DOHH2 (cell line): ENCODE measurements around the gene FGGY.
"Not testable (repeated sequence)": the region's sequence is repeated elsewhere in the genome, so short reads cannot be mapped to it uniquely, and the experiment has no call there.

Experiments used
- H3F3A ChIP-seq: fragments of 200-600 bp; sonication (generic), shearing (Covaris generic); 2 replicates; pipeline ENCODE4 v1.6.0; 2016; ENCODE audit warnings: antibody characterized with exemption, mild to moderate bottlenecking; ENCODE audit not compliant: control insufficient read depth, insufficient read depth
- H3K27ac ChIP-seq: fragments of 200-600 bp; sonication (generic); 2 replicates; pipeline ENCODE4 v1.5.1; 2014; ENCODE audit warnings: low read depth, mild to moderate bottlenecking, low read length, moderate library complexity
- H3K27me3 ChIP-seq: fragments of 200-600 bp; sonication (generic); 2 replicates; pipeline ENCODE4 v1.6.1; 2014; ENCODE audit warnings: mild to moderate bottlenecking, low read length, mixed read lengths; ENCODE audit not compliant: control insufficient read depth
- H3K36me3 ChIP-seq: fragments of 200-600 bp; sonication (generic); 2 replicates; pipeline ENCODE4 v1.6.1; 2014; ENCODE audit warnings: mild to moderate bottlenecking, low read length, moderate library complexity, mixed read lengths; ENCODE audit not compliant: control insufficient read depth
- H3K4me1 ChIP-seq: fragments of 200-600 bp; sonication (generic); 2 replicates; pipeline ENCODE4 v1.6.1; 2014; ENCODE audit warnings: mild to moderate bottlenecking, low read length, mixed read lengths; ENCODE audit not compliant: control insufficient read depth
- H3K4me2 ChIP-seq: fragments of 200-600 bp; sonication (generic); 2 replicates; pipeline ENCODE4 v1.6.0; 2014; ENCODE audit warnings: mild to moderate bottlenecking, low read length, moderate library complexity
- H3K4me3 ChIP-seq: fragments of 200-600 bp; sonication (generic); 2 replicates; pipeline ENCODE4 v1.5.1; 2014; ENCODE audit warnings: mild to moderate bottlenecking, low read length, mixed read lengths
- H3K79me2 ChIP-seq: fragments of 200-600 bp; sonication (generic); 2 replicates; pipeline ENCODE4 v1.6.1; 2014; ENCODE audit warnings: mild to moderate bottlenecking, low read length, mixed read lengths; ENCODE audit not compliant: control insufficient read depth
- H3K9me2 ChIP-seq: fragments of 200-600 bp; sonication (generic); replicated peaks from 2 replicates; pipeline ENCODE4 v1.6.1; 2014; ENCODE audit warnings: mild to moderate bottlenecking, low read length, mixed read lengths; ENCODE audit not compliant: control insufficient read depth
- H3K9me3 ChIP-seq: fragments of 200-600 bp; sonication (generic); 2 replicates; pipeline ENCODE4 v1.6.1; 2014; ENCODE audit warnings: antibody characterized with exemption, low read length, mixed read lengths; ENCODE audit not compliant: control insufficient read depth, insufficient read depth
- H4K20me1 ChIP-seq: fragments of 200-600 bp; sonication (generic); 2 replicates; pipeline ENCODE4 v1.6.0; 2014; ENCODE audit warnings: low read depth, mild to moderate bottlenecking, antibody characterized with exemption, low read length, moderate library complexity; ENCODE audit not compliant: control insufficient read depth, insufficient read depth
- EZH2phosphoT487 ChIP-seq: fragments of 200-600 bp; sonication (generic); IDR thresholded peaks from 2 replicates; pipeline ENCODE4 v1.6.1; 2017; ENCODE audit warnings: borderline replicate concordance, mild to moderate bottlenecking, antibody characterized with exemption, low read length, moderate library complexity, mixed read lengths
- TF ChIP-seq, protein P1 (sequence below): fragments of 200-600 bp; sonication (generic); IDR thresholded peaks from one replicate; pipeline ENCODE4 v1.5.1; 2014; ENCODE audit warnings: antibody characterized with exemption, mild to moderate bottlenecking, low read depth, low read length; ENCODE audit not compliant: poor library complexity, severe bottlenecking

Gene FGGY

DNA sequence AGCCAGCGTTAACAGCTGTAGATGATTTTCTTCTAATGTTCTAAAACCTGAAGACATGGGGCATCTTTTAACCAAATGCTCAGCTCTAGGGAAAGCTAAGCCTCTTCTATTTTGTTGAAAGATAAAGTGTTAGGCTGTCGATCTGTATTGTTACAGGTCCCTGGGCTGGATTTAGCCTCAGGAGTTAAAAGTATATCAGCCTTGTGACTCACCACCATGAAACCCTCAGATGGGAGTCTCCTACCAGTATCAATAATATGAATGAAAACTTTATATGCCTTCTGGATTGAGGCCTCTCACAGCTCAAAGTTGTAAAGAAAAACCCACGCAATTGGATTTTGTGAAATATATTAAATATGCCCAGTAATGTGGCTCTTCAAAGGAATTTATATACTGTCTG, 231.6 kb downstream of the FGGY start:
- no peak overlapping the region for H3K4me2 ChIP-seq
- H3K4me1 ChIP-seq: no peaks in the 10 kb centered on the region
- H3K27me3 ChIP-seq: no peaks in the 10 kb centered on the region
- H3K9me3 ChIP-seq: no peaks in the 10 kb centered on the region
- H4K20me1 ChIP-seq: no peaks in the 10 kb centered on the region
- no peaks in the 10 kb centered on the region for H3K36me3 ChIP-seq
- no peak overlapping the region for H3K4me3 ChIP-seq
- TF ChIP-seq EZH2phosphoT487: no peak
- TF ChIP-seq, protein P1, sequence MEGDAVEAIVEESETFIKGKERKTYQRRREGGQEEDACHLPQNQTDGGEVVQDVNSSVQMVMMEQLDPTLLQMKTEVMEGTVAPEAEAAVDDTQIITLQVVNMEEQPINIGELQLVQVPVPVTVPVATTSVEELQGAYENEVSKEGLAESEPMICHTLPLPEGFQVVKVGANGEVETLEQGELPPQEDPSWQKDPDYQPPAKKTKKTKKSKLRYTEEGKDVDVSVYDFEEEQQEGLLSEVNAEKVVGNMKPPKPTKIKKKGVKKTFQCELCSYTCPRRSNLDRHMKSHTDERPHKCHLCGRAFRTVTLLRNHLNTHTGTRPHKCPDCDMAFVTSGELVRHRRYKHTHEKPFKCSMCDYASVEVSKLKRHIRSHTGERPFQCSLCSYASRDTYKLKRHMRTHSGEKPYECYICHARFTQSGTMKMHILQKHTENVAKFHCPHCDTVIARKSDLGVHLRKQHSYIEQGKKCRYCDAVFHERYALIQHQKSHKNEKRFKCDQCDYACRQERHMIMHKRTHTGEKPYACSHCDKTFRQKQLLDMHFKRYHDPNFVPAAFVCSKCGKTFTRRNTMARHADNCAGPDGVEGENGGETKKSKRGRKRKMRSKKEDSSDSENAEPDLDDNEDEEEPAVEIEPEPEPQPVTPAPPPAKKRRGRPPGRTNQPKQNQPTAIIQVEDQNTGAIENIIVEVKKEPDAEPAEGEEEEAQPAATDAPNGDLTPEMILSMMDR: no peak
- H3F3A ChIP-seq: no peaks in the 10 kb centered on the region
- no peaks in the 10 kb centered on the region for H3K79me2 ChIP-seq
- H3K27ac ChIP-seq: no peak overlapping the region
- no peaks in the 10 kb centered on the region for H3K9me2 ChIP-seq

- H3K9me3 ChIP-seq: no peaks in the 10 kb centered on the region
- no peaks in the 10 kb centered on the region for H3K27me3 ChIP-seq
- no peak overlapping the region for H3K4me2 ChIP-seq
- TF ChIP-seq EZH2phosphoT487: no peak
- TF ChIP-seq, protein P1: no peak
- no peaks in the 10 kb centered on the region for H3K79me2 ChIP-seq
- no peak overlapping the region for H3K27ac ChIP-seq
- H3F3A ChIP-seq: no peaks in the 10 kb centered on the region
- H3K9me2 ChIP-seq: no peaks in the 10 kb centered on the region
- H3K4me3 ChIP-seq: no peak overlapping the region
- no peaks in the 10 kb centered on the region for H3K36me3 ChIP-seq
- no peaks in the 10 kb centered on the region for H3K4me1 ChIP-seq
- H4K20me1 ChIP-seq: no peaks in the 10 kb centered on the region
Observed at GRCh38 chr1:59528900-59529299, 232.0 kb downstream of the FGGY start.

- Histone ChIP-seq H4K20me1 (no peaks in the 10 kb centered on the region), H3K4me3 (no peak overlapping the region), H3K27me3 (no peaks in the 10 kb centered on the region), H3K9me3 (no peaks in the 10 kb centered on the region), H3F3A (no peaks in the 10 kb centered on the region), H3K4me2 (no peak overlapping the region), H3K27ac (no peak overlapping the region), H3K9me2 (no peaks in the 10 kb centered on the region), H3K4me1 (no peaks in the 10 kb centered on the region), H3K36me3 (no peaks in the 10 kb centered on the region), H3K79me2 (no peaks in the 10 kb centered on the region)
- TF ChIP-seq, protein P1: no peak
- no peak for TF ChIP-seq EZH2phosphoT487
Observed at GRCh38 chr1:59530119-59530518, 233.2 kb downstream of the FGGY start.

DNA sequence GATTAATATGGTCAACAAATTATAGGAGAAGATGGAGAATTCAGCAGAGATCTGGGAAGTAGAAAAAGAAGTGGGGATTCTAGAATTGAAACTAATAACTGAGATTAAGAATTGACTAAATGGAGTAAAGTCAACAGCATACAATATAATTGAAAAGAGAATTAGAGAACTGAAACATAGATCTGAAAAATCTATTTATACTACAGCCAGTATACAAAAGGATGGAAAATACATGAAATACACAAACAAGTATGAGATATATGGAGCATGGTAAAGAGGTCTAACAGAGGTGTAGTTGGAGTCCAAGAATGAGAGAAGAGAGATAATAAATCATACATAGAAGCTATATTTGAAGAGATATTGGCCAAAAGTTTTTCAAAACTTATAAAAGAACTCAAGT, 235.2 kb downstream of the FGGY start:
- TF ChIP-seq, protein P1: no peak
- no peak for TF ChIP-seq EZH2phosphoT487
- no peaks in the 10 kb centered on the region for H3K27me3 ChIP-seq
- no peaks in the 10 kb centered on the region for H3K4me1 ChIP-seq
- H4K20me1 ChIP-seq: no peaks in the 10 kb centered on the region
- no peaks in the 10 kb centered on the region for H3K9me2 ChIP-seq
- H3K4me3 ChIP-seq: no peak overlapping the region
- no peak overlapping the region for H3K27ac ChIP-seq
- H3K4me2 ChIP-seq: no peak overlapping the region
- H3K9me3 ChIP-seq: no peaks in the 10 kb centered on the region
- H3K36me3 ChIP-seq: no peaks in the 10 kb centered on the region
- H3F3A ChIP-seq: no peaks in the 10 kb centered on the region
- H3K79me2 ChIP-seq: no peaks in the 10 kb centered on the region

DNA sequence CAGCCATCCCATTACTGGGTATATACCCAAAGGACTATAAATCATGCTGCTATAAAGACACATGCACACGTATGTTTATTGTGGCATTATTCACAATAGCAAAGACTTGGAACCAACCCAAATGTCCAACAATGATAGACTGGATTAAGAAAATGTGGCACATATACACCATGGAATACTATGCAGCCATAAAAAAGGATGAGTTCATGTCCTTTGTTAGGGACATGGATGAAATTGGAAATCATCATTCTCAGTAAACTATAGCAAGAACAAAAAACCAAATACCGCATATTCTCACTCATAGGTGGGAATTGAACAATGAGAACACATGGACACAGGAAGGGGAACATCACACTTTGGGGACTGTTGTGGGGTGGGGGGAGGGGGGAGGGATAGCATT, 241.6 kb downstream of the FGGY start:
- H3K79me2 ChIP-seq, H3K4me2 ChIP-seq, H3K36me3 ChIP-seq, H3K4me3 ChIP-seq, H3K27ac ChIP-seq, H4K20me1 ChIP-seq, H3K4me1 ChIP-seq, H3K27me3 ChIP-seq, H3K9me3 ChIP-seq, H3K9me2 ChIP-seq, H3F3A ChIP-seq: not testable (repeated sequence)
